ENCODE data around the gene SPINT1. TPM values are rescaled to one million over a fixed set of nuclear protein-coding genes. Genes with fewer than 3 reads are reported as not detected.

Gene SPINT1
- total RNA-seq, 1 donor from 2014 or later = 1.5 TPM

- intact Hi-C loops (cut with DNase I) = no loop called here
- no peak for DNase-seq (ENCODE audit: low spot score in 2 of 2)
- no peak overlapping the region for H3K27ac ChIP-seq
Measured at GRCh38 chr15:40850576-40851112, 6.8 kb downstream of the SPINT1 start.

GRCh38 chr15:40852529-40852928 lies 8.7 kb downstream of the SPINT1 start:
- intact Hi-C loops (cut with DNase I) = no loop called here
- Histone ChIP-seq H3K9me3 (no peaks in the 10 kb centered on the region), H3K4me3 (no peak overlapping the region), H3K27me3 (no peaks in the 10 kb centered on the region), H3K36me3 (no peaks in the 10 kb centered on the region), H3K4me1 (no peaks in the 10 kb centered on the region), H3K27ac (no peak overlapping the region)
- no peak for TF ChIP-seq CTCF (IDR thresholded peaks at IDR 0.05)
- no peak for DNase-seq (ENCODE audit: low spot score in 2 of 2)

More at GRCh38 chr15:40850576-40851112, 6.8 kb downstream of the SPINT1 start:
- H3K4me3 ChIP-seq = no peak overlapping the region
- H3K36me3 ChIP-seq = no peaks in the 10 kb centered on the region
- no peaks in the 10 kb centered on the region for H3K9me3 ChIP-seq
- H3K4me1 ChIP-seq = no peaks in the 10 kb centered on the region
- no peak for TF ChIP-seq CTCF (IDR thresholded peaks at IDR 0.05)
- no peaks in the 10 kb centered on the region for H3K27me3 ChIP-seq

- H3K4me1 ChIP-seq = no peaks in the 10 kb centered on the region
- intact Hi-C loops (cut with DNase I) = no loop called here
- H3K27ac ChIP-seq = no peak overlapping the region
- no peak for TF ChIP-seq CTCF (IDR thresholded peaks at IDR 0.05)
- no peaks in the 10 kb centered on the region for H3K27me3 ChIP-seq
- no peaks in the 10 kb centered on the region for H3K9me3 ChIP-seq
- no peaks in the 10 kb centered on the region for H3K36me3 ChIP-seq
- no peak overlapping the region for H3K4me3 ChIP-seq
- no peak for DNase-seq (ENCODE audit: low spot score in 2 of 2)
Measured at GRCh38 chr15:40853241-40853890, 9.5 kb downstream of the SPINT1 start.

GRCh38 chr15:40854161-40854560 lies 10.3 kb downstream of the SPINT1 start:
- H3K36me3 ChIP-seq = no peaks in the 10 kb centered on the region
- no peaks in the 10 kb centered on the region for H3K9me3 ChIP-seq
- no peak overlapping the region for H3K4me3 ChIP-seq
- no peak for TF ChIP-seq CTCF (IDR thresholded peaks at IDR 0.05)
- no peak for DNase-seq (ENCODE audit: low spot score in 2 of 2)
- H3K4me1 ChIP-seq = no peaks in the 10 kb centered on the region
- H3K27ac ChIP-seq = no peak overlapping the region
- H3K27me3 ChIP-seq = no peaks in the 10 kb centered on the region
- intact Hi-C loops (cut with DNase I) = no loop called here

- Histone ChIP-seq H3K9me3 (no peaks in the 10 kb centered on the region), H3K27me3 (no peaks in the 10 kb centered on the region), H3K36me3 (no peaks in the 10 kb centered on the region), H3K27ac (no peak overlapping the region), H3K4me1 (no peaks in the 10 kb centered on the region), H3K4me3 (no peak overlapping the region)
- no peak for DNase-seq (ENCODE audit: low spot score in 2 of 2)
- no peak for TF ChIP-seq CTCF (IDR thresholded peaks at IDR 0.05)
- intact Hi-C loops (cut with DNase I) = loop anchor here (5.0 kb wide), 1 partner anchor 167 kb away; no protein-coding TSS in a partner anchor
Measured at GRCh38 chr15:40855706-40856234, 11.9 kb downstream of the SPINT1 start.

Measured in ascending aorta (tissue), 2 donors.